Body of pancreas (tissue), 4 donors: ENCODE measurements around the gene PHACTR3.

Source experiments
- POLR2A ChIP-seq, 3 donors: fragments of 450-650 bp; IDR thresholded peaks; one replicate each; pipeline ENCODE4 v1.6.1; 2016; ENCODE audit warnings: antibody characterized with exemption in 3 of 3, mild to moderate bottlenecking in 2 of 3
- TF ChIP-seq, protein P1 (sequence below), 7 experiments: fragments of 450-650 bp in 4 of 7; fragments of 200-600 bp in 3 of 7; sonication (generic) in 3 of 7; IDR thresholded peaks; one replicate each; pipeline ENCODE4 v1.5.1; 2016 to 2019; ENCODE audit warnings: antibody characterized with exemption in 7 of 7

DNA sequence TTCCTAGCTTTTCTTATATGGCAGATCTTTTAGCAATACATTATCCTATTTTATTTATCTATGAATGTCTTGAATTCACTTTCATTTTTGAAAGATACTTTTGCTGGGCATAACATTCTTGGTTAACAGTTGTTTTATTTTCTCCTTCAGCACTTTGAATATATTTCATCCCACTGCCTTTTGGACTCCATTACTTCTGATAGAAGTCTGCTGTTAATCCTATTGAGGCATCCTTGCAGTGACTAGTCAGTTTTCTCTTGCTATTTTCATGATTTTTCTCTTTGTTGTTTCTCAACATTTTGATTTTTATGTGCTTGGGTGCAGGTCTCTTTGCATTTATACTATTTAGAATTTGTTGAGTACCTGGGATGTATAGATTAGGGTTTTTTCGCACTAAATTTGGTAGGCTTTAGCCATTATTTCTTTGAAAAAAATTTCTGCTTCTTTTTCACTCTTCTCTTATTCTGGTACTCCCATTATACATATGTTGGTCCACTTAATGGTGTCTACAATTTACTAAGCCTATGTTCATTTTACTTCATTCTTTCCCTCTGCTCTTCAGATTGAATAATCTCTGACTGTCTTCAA, 53.2 kb downstream of the PHACTR3 start:
- TF ChIP-seq, protein P1, sequence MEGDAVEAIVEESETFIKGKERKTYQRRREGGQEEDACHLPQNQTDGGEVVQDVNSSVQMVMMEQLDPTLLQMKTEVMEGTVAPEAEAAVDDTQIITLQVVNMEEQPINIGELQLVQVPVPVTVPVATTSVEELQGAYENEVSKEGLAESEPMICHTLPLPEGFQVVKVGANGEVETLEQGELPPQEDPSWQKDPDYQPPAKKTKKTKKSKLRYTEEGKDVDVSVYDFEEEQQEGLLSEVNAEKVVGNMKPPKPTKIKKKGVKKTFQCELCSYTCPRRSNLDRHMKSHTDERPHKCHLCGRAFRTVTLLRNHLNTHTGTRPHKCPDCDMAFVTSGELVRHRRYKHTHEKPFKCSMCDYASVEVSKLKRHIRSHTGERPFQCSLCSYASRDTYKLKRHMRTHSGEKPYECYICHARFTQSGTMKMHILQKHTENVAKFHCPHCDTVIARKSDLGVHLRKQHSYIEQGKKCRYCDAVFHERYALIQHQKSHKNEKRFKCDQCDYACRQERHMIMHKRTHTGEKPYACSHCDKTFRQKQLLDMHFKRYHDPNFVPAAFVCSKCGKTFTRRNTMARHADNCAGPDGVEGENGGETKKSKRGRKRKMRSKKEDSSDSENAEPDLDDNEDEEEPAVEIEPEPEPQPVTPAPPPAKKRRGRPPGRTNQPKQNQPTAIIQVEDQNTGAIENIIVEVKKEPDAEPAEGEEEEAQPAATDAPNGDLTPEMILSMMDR (IDR thresholded peaks at IDR 0.05) = no peak
- no peak for TF ChIP-seq POLR2A (IDR thresholded peaks at IDR 0.05)
